KMS-11 (cell line): Measurements from ENCODE around the gene RAP1GAP2.

Experiments
- H2AFZ ChIP-seq: fragments of 200-600 bp; sonication (generic); 2 replicates; pipeline ENCODE4 v1.6.1; 2016; ENCODE audit warnings: antibody characterized with exemption, mixed run types, low read depth
- H3K27ac ChIP-seq: fragments of 200-600 bp; sonication (generic); 2 replicates; pipeline ENCODE4 v1.6.1; 2016; ENCODE audit warnings: mild to moderate bottlenecking, mixed run types
- H3K27me3 ChIP-seq: fragments of 200-600 bp; sonication (generic); 2 replicates; pipeline ENCODE4 v1.6.1; 2017; ENCODE audit warnings: mild to moderate bottlenecking, low read depth, mixed run types, moderate library complexity; ENCODE audit not compliant: insufficient read depth
- H3K36me3 ChIP-seq: fragments of 200-600 bp; sonication (generic); 2 replicates; pipeline ENCODE4 v1.6.1; 2017; ENCODE audit warnings: mild to moderate bottlenecking, mixed run types; ENCODE audit not compliant: insufficient read depth
- H3K4me1 ChIP-seq: fragments of 200-600 bp; sonication (generic); 2 replicates; pipeline ENCODE4 v1.6.1; 2016; ENCODE audit warnings: mild to moderate bottlenecking, low read depth, mixed run types; ENCODE audit not compliant: poor library complexity, severe bottlenecking
- H3K4me2 ChIP-seq: fragments of 200-600 bp; sonication (generic); 2 replicates; pipeline ENCODE4 v1.7.0; 2016; ENCODE audit warnings: mild to moderate bottlenecking, mixed run types
- H3K4me3 ChIP-seq: fragments of 200-600 bp; sonication (generic); IDR thresholded peaks from 2 replicates; pipeline ENCODE4 v1.6.1; 2017; ENCODE audit warnings: low read depth, low read length, mixed read lengths; ENCODE audit not compliant: insufficient read depth
- H3K79me2 ChIP-seq: fragments of 200-600 bp; sonication (generic); 2 replicates; pipeline ENCODE4 v1.6.1; 2016; ENCODE audit warnings: low read depth, mixed run types; ENCODE audit not compliant: insufficient read depth
- H3K9ac ChIP-seq: fragments of 200-600 bp; sonication (generic); 2 replicates; pipeline ENCODE4 v1.6.1; 2016; ENCODE audit warnings: mild to moderate bottlenecking, mixed run types
- H4K20me1 ChIP-seq: fragments of 200-600 bp; sonication (generic); 2 replicates; pipeline ENCODE4 v1.6.1; 2016; ENCODE audit warnings: mild to moderate bottlenecking, mixed run types; ENCODE audit not compliant: insufficient read depth
- TF ChIP-seq, protein P1 (sequence below): fragments of 200-600 bp; sonication (generic); conservative IDR thresholded peaks from 2 replicates; pipeline ENCODE4 v1.6.1; 2017; ENCODE audit warnings: low read depth, mild to moderate bottlenecking, antibody characterized with exemption, low read length, moderate library complexity, mixed read lengths

The RAP1GAP2 gene

DNA sequence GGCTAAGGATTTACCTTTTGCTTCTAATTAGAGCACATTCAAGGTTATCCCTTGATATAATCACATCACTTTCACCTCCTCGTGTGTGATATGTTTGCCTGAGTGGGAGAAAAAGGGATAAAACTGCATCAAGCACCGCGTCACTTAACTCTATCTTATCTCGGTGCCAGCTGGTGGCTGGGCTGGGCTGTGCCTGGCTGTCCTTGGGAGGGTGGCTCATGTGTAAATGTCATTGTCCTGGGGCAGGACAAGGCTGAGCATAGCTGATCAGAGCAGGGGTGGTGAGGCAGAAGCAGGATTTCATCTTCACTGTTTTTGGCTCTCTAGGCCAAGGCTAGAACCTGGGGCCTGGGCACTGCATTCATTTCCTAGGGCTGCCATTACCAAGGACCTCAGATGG is 105.3 kb downstream of the RAP1GAP2 start:
- TF ChIP-seq, protein P1, sequence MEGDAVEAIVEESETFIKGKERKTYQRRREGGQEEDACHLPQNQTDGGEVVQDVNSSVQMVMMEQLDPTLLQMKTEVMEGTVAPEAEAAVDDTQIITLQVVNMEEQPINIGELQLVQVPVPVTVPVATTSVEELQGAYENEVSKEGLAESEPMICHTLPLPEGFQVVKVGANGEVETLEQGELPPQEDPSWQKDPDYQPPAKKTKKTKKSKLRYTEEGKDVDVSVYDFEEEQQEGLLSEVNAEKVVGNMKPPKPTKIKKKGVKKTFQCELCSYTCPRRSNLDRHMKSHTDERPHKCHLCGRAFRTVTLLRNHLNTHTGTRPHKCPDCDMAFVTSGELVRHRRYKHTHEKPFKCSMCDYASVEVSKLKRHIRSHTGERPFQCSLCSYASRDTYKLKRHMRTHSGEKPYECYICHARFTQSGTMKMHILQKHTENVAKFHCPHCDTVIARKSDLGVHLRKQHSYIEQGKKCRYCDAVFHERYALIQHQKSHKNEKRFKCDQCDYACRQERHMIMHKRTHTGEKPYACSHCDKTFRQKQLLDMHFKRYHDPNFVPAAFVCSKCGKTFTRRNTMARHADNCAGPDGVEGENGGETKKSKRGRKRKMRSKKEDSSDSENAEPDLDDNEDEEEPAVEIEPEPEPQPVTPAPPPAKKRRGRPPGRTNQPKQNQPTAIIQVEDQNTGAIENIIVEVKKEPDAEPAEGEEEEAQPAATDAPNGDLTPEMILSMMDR: no peak
- H3K79me2 ChIP-seq: no peaks in the 10 kb centered on the region

DNA sequence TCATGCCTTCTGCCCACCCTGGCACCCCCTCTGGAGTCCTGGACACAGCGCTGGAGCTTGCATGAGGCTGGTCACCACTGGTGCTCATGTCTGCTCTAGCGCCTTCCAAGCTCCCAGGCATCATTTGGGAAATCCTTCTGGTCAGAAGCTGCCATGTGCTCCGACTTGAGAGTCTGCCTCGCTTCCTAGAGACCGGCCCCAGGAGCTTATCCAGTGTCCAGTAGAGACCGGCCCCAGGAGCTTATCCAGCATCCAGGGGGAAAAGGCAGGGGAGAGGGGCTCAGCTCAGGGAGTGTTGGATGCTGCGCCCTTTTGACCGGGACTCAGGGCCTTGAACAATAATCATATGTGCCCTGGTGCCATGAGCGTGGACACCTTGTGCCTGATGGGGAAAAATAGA is 106.3 kb downstream of the RAP1GAP2 start:
- Histone ChIP-seq H4K20me1 (no peaks in the 10 kb centered on the region), H2AFZ (no peak overlapping the region), H3K36me3 (no peaks in the 10 kb centered on the region), H3K4me3 (no peak overlapping the region), H3K9ac (no peak overlapping the region), H3K27ac (no peak overlapping the region), H3K27me3 (peaks cover 14% of the 10 kb centered on the region; the same call in 1 of the 2 replicates), H3K79me2 (no peaks in the 10 kb centered on the region), H3K4me2 (no peak overlapping the region), H3K4me1 (no peaks in the 10 kb centered on the region)
- TF ChIP-seq, protein P1: no peak

More for the DNA sequence above, 105.3 kb downstream of the RAP1GAP2 start:
- H3K4me1 ChIP-seq: no peaks in the 10 kb centered on the region
- no peak overlapping the region for H2AFZ ChIP-seq
- H3K4me3 ChIP-seq: no peak overlapping the region
- H3K27me3 ChIP-seq: peaks cover 5% of the 10 kb centered on the region; the same call in 1 of the 2 replicates
- H3K36me3 ChIP-seq: no peaks in the 10 kb centered on the region
- H3K4me2 ChIP-seq: no peak overlapping the region
- H3K27ac ChIP-seq: no peak overlapping the region
- no peaks in the 10 kb centered on the region for H4K20me1 ChIP-seq
- H3K9ac ChIP-seq: no peak overlapping the region

DNA sequence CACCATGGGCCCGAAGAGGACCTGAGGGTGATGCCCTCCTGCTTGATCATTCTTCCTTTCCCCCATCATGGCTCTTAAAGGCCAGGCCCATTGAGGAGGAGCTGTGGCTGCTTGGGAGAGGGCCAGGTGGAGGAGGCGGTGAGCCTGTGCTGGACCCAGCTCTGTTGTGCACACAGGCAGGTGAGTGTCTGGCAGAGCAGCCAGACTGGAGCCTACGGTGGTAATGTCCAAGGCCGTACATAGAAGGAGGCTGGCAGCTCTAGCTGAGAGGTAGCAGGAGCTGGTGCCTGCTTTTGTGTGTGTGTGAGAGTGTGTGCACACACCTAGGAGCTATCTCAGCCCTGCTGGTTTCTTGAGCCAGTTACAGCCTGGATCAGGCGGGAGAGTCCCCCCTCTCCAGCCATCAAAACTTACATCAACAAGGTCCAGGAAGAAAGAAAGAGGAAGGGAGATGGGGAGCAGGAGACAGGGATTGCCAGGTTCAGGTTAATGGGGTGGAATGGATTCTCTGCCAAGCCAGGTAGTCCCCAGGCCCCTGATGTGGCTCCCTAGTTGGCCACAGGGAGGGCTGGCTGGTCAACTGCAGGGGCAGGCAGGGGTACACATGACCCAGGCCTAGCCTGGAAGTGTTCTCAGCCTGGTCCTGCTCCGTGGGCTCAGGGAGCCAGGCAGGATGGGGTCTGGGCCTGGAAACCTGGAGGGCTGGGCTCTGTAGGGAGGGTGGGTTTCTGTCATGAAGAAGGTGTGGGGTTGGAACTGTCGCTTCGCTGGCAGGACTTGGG is 107.1 kb downstream of the RAP1GAP2 start:
- Histone ChIP-seq H3K4me1 (no peaks in the 10 kb centered on the region), H3K79me2 (no peaks in the 10 kb centered on the region), H3K4me2 (no peak overlapping the region), H3K4me3 (no peak overlapping the region), H3K9ac (no peak overlapping the region), H3K27ac (no peak overlapping the region), H2AFZ (no peak overlapping the region), H3K27me3 (peaks cover 23% of the 10 kb centered on the region; the same call in 1 of the 2 replicates), H4K20me1 (no peaks in the 10 kb centered on the region), H3K36me3 (no peaks in the 10 kb centered on the region)
- TF ChIP-seq, protein P1: no peak

DNA sequence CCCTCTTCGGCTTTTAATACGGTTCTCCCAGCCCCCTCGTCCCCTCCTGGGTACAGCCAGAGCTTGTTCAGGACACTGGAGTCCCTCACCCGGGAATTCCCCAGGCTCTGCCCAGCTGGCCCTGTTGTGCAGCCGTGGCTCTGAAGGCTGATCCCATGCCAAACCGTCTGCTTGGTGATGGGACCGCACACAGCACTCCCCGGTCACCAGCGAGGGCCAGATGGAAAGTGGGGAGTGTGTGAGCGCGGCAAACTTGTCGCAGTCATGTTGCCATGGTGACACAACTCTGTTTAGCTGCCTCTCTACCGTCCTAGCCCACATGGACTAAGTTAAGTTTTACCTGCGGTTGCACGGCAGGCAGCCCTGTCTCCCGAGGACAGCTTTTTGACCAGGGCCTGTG is 107.9 kb downstream of the RAP1GAP2 start:
- Histone ChIP-seq H4K20me1 (no peaks in the 10 kb centered on the region), H3K27ac (no peak overlapping the region), H3K9ac (no peak overlapping the region), H3K27me3 (peaks cover 24% of the 10 kb centered on the region; the same call in 1 of the 2 replicates), H3K4me2 (no peak overlapping the region), H3K4me1 (no peaks in the 10 kb centered on the region), H2AFZ (no peak overlapping the region), H3K36me3 (no peaks in the 10 kb centered on the region), H3K4me3 (no peak overlapping the region), H3K79me2 (no peaks in the 10 kb centered on the region)
- TF ChIP-seq, protein P1: no peak
